Right cardiac atrium (tissue), 5 donors: ENCODE measurements around the gene SELENON. TPM values are rescaled to one million over a fixed set of nuclear protein-coding genes. Genes with fewer than 3 reads are reported as not detected.
A peak's percentile ranks its signal among the peaks of the same experiment; 100 is the strongest.

Experiments used
- ATAC-seq, 2 donors: fragments of 200-7000 bp; cut with Tn5 transposase; one replicate each; pipeline versions ENCODE4 v1.8.0 to v1.9.1; 2020; ENCODE audit warnings: moderate library complexity in 2 of 2, mild to moderate bottlenecking in 1 of 2
- DNase-seq, 3 donors: peaks; one replicate each; pipeline ENCODE4 v3.0.0-alpha.2; 2020
- H3K27ac ChIP-seq: one replicate; pipeline ENCODE4 v1.5.1; 2013; ENCODE audit warnings: mild to moderate bottlenecking, low read length, control low read depth, moderate library complexity
- H3K27me3 ChIP-seq: one replicate; pipeline ENCODE4 v1.6.1; 2013; ENCODE audit not compliant: control insufficient read depth, insufficient read depth
- H3K4me1 ChIP-seq: one replicate; pipeline ENCODE4 v1.6.1; 2013; ENCODE audit warnings: low read length; ENCODE audit not compliant: control insufficient read depth, insufficient read depth
- H3K4me3 ChIP-seq: one replicate; pipeline ENCODE4 v1.5.1; 2013; ENCODE audit warnings: low read length, control low read depth
- H3K9me3 ChIP-seq: one replicate; pipeline ENCODE4 v1.6.1; 2013; ENCODE audit warnings: low read length; ENCODE audit not compliant: control insufficient read depth
- WGBS: extraction: QIAGEN DNeasy Blood & Tissue Kit; methylation state at CpG from one replicate; pipeline ENCODE4 v1.1.7; 2013; 5-methylcytosine and 5-hydroxymethylcytosine counted together
- intact Hi-C, 4 donors: fragments of 100-400 bp; cut with DNase I; formaldehyde crosslinking; loops; one replicate each; pipeline versions ENCODE4 v1.11.0 to v1.14.0; 2022 to 2023
- polyA plus RNA-seq: library from polyadenylated mRNA; stranded (reverse); fragments of 200-250 nt; gene quantifications from one replicate; pipeline ENCODE4 v1.2.3, GENCODE V29; 2013
- total RNA-seq, 4 donors: library from RNA; stranded (reverse); fragmentation: NEBNext Ultra II Directional; extraction: Animal tissue kit (Norgen Biotek cat#: 25700); gene quantifications; one replicate each; pipeline ENCODE4 v1.2.1, GENCODE V29; 2021
- donor health status: healthy with polysubstance abuse.
- donor health status: DM: no; HTN: yes; CAD: no.
- donor health status: DM: no; HTN: no; CAD: no.
- donor health status: DM: no; HTN: yes; CAD: no; lungs with severe emphysema.
- donor health status: DM: yes; HTN: yes; CAD: no.

The SELENON gene
- total and polyA plus RNA-seq, 5 donors: 26.4 to 48.2 (median 37.8) TPM

- peak; percentile 97 for ATAC-seq
- intact Hi-C loops: no loop called here
- peak within 1 kb of the TSS; percentile 5 for H3K27ac ChIP-seq
- no peaks in the 10 kb centered on the region for H3K4me1 ChIP-seq
- no peaks in the 10 kb centered on the region for H3K27me3 ChIP-seq
- H3K4me3 ChIP-seq: peak within 1 kb of the TSS; percentile 71
- no peaks in the 10 kb centered on the region for H3K9me3 ChIP-seq
- DNase-seq: peak; percentile 90 to 95 (median 95)
- WGBS: 1% methylated on average over 77 of the region's 77 CpGs
Measured at GRCh38 chr1:25858906-25859789, 59.2 kb downstream of the SELENON start, which contains the start of gene AUNIP. TSS of gene AUNIP (minus strand) at chr1:25859457. CDS start at chr1:25859357, 100 bp downstream.

- no peaks in the 10 kb centered on the region for H3K4me1 ChIP-seq
- intact Hi-C loops: no loop called here
- H3K4me3 ChIP-seq: no peak overlapping the region
- no peaks in the 10 kb centered on the region for H3K27me3 ChIP-seq
- DNase-seq (peak in 1 of 3 donors; percentile 72), ATAC-seq (no peak)
- no peak overlapping the region for H3K27ac ChIP-seq
- WGBS: 81% methylated on average over 16 of the region's 16 CpGs
- H3K9me3 ChIP-seq: no peaks in the 10 kb centered on the region
Measured at GRCh38 chr1:25861316-25862286, 61.6 kb downstream of the SELENON start.

GRCh38 chr1:25862785-25863485, 62.9 kb downstream of the SELENON start:
- H3K27me3 ChIP-seq: no peaks in the 10 kb centered on the region
- H3K4me1 ChIP-seq: no peaks in the 10 kb centered on the region
- H3K4me3 ChIP-seq: no peak overlapping the region
- H3K27ac ChIP-seq: no peak overlapping the region
- peak in 1 of 3 donors; percentile 41 for DNase-seq
- H3K9me3 ChIP-seq: no peaks in the 10 kb centered on the region
- WGBS: 95% methylated on average over 20 of the region's 20 CpGs
- intact Hi-C loops: no loop called here
- no peak for ATAC-seq

- no peak overlapping the region for H3K4me3 ChIP-seq
Measured at GRCh38 chr1:25863486-25864262, 63.7 kb downstream of the SELENON start.

GRCh38 chr1:25864434-25864833, 64.4 kb downstream of the SELENON start:
- H3K9me3 ChIP-seq: no peaks in the 10 kb centered on the region
- DNase-seq: no peak
- intact Hi-C loops: no loop called here
- no peaks in the 10 kb centered on the region for H3K27me3 ChIP-seq
- 90% methylated on average over 3 of the region's 3 CpGs for WGBS
- no peaks in the 10 kb centered on the region for H3K4me1 ChIP-seq
- no peak overlapping the region for H3K27ac ChIP-seq
- no peak for ATAC-seq
- no peak overlapping the region for H3K4me3 ChIP-seq

More at GRCh38 chr1:25863486-25864262, 63.7 kb downstream of the SELENON start:
- Histone ChIP-seq H3K27ac (no peak overlapping the region), H3K4me1 (no peaks in the 10 kb centered on the region), H3K27me3 (no peaks in the 10 kb centered on the region), H3K9me3 (no peaks in the 10 kb centered on the region)
- DNase-seq (peak in 1 of 3 donors; percentile 45), ATAC-seq (no peak)
- intact Hi-C loops: no loop called here
- WGBS: 92% methylated on average over 25 of the region's 25 CpGs

GRCh38 chr1:25866288-25866687, 66.3 kb downstream of the SELENON start:
- DNase-seq (no peak), ATAC-seq (no peak)
- Histone ChIP-seq H3K4me1 (no peaks in the 10 kb centered on the region), H3K27me3 (no peaks in the 10 kb centered on the region), H3K4me3 (no peak overlapping the region), H3K27ac (no peak overlapping the region), H3K9me3 (no peaks in the 10 kb centered on the region)
- intact Hi-C loops: no loop called here
- WGBS: 92% methylated on average over 1 of the region's 1 CpG

- intact Hi-C loops: no loop called here
- WGBS: 79% methylated on average over 9 of the region's 9 CpGs
- Histone ChIP-seq H3K4me1 (peaks cover 2% of the 10 kb centered on the region), H3K4me3 (no peak overlapping the region), H3K9me3 (no peaks in the 10 kb centered on the region), H3K27me3 (no peaks in the 10 kb centered on the region), H3K27ac (no peak overlapping the region)
- ATAC-seq (no peak), DNase-seq (no peak)
Measured at GRCh38 chr1:25867210-25867991, 67.4 kb downstream of the SELENON start.
